ENCODE results near the gene FLAD1. TPM values are rescaled to one million over a fixed set of nuclear protein-coding genes. Genes with fewer than 3 reads are reported as not detected.

The FLAD1 gene
- total and polyA plus RNA-seq, 12 donors = 21.6 to 65.5 (median 30.8) TPM

GRCh38 chr1:154971341-154971998 is 11.7 kb upstream of the FLAD1 start:
- Histone ChIP-seq H3K4me3 (peak overlapping the region in 1 of 4 donors; percentile 75), H3K4me1 (replicated peaks in 1 of 2) (peaks cover 39 to 58% of the 10 kb centered on the region in 2 donors), H3K27me3 (no peaks in the 10 kb centered on the region), H3K27ac (peak overlapping the region; percentile 93 to 100 (median 99)), H3K9me3 (replicated peaks in 1 of 3) (no peaks in the 10 kb centered on the region), H3K36me3 (replicated peaks in 1 of 2) (peaks cover 0 to 19% of the 10 kb centered on the region in 2 donors)
- WGBS, 4 donors = 23 to 41% (median 35%) methylated on average over 9 to 10 of the region's 10 CpGs
- intact Hi-C loops (cut with DNase I) = no loop called here
- TF ChIP-seq POLR2A (IDR thresholded peaks at IDR 0.05) = no peak
- DNase-seq = peak; percentile 54 to 89 (median 69)

- H3K9me3 ChIP-seq (replicated peaks in 1 of 3) = no peaks in the 10 kb centered on the region
- H3K36me3 ChIP-seq (replicated peaks in 1 of 2) = peaks cover 0 to 12% of the 10 kb centered on the region in 2 donors
- intact Hi-C loops (cut with DNase I) = no loop called here
- peaks cover 39 to 62% of the 10 kb centered on the region in 2 donors for H3K4me1 ChIP-seq (replicated peaks in 1 of 2)
- 54 to 74% (median 58%) methylated on average over 3 of the region's 3 CpGs for WGBS, 4 donors
- H3K27me3 ChIP-seq = no peaks in the 10 kb centered on the region
- peak overlapping the region in 1 of 4 donors; percentile 75 for H3K4me3 ChIP-seq
- peak overlapping the region; percentile 93 to 100 (median 99) for H3K27ac ChIP-seq
- DNase-seq = no peak
- TF ChIP-seq POLR2A (IDR thresholded peaks at IDR 0.05) (no peak), CTCF (IDR thresholded peaks at IDR 0.05) (no peak)
Measured at GRCh38 chr1:154972213-154972516, 11.0 kb upstream of the FLAD1 start.

- Histone ChIP-seq H3K27ac (peak overlapping the region; percentile 93 to 100 (median 99)), H3K4me1 (replicated peaks in 1 of 2) (peaks cover 39 to 62% of the 10 kb centered on the region in 2 donors), H3K36me3 (replicated peaks in 1 of 2) (peaks cover 0 to 7% of the 10 kb centered on the region in 2 donors), H3K9me3 (replicated peaks in 1 of 3) (no peaks in the 10 kb centered on the region), H3K4me3 (peak overlapping the region in 1 of 4 donors; percentile 75), H3K27me3 (no peaks in the 10 kb centered on the region)
- peak; percentile 75 to 94 (median 93) for DNase-seq
- intact Hi-C loops (cut with DNase I) = no loop called here
- TF ChIP-seq POLR2A (IDR thresholded peaks at IDR 0.05) (peak; percentile 42 to 77), CTCF (IDR thresholded peaks at IDR 0.05) (no peak)
- WGBS, 4 donors = 14 to 20% (median 18%) methylated on average over 17 to 18 of the region's 18 CpGs
Measured at GRCh38 chr1:154972517-154973343, 10.4 kb upstream of the FLAD1 start.

GRCh38 chr1:154973344-154974101 is 9.6 kb upstream of the FLAD1 start:
- Histone ChIP-seq H3K36me3 (replicated peaks in 1 of 2) (no peaks in the 10 kb centered on the region), H3K4me3 (peak overlapping the region in 3 of 4 donors; percentile 38 to 75 (median 48)), H3K9me3 (replicated peaks in 1 of 3) (no peaks in the 10 kb centered on the region), H3K4me1 (replicated peaks in 1 of 2) (peaks cover 39 to 57% of the 10 kb centered on the region in 2 donors), H3K27ac (peak overlapping the region; percentile 93 to 100 (median 99)), H3K27me3 (no peaks in the 10 kb centered on the region)
- TF ChIP-seq POLR2A (IDR thresholded peaks at IDR 0.05) (peak; percentile 55 to 90), CTCF (IDR thresholded peaks at IDR 0.05) (peak in 1 of 6 experiments; percentile 13)
- DNase-seq = peak; percentile 98 to 100 (median 99)
- 3 to 6% (median 3%) methylated on average over 33 to 37 of the region's 37 CpGs for WGBS, 4 donors
- intact Hi-C loops (cut with DNase I) = no loop called here

Data from adrenal gland (tissue), 12 donors.